Heart left ventricle (tissue), 16 donors: ENCODE data around the gene SKAP2. TPM values are rescaled to one million over a fixed set of nuclear protein-coding genes. Genes with fewer than 3 reads are reported as not detected.

ENCODE experiments used
- ATAC-seq, 4 donors: fragments of 200-7000 bp; cut with Tn5 transposase; one replicate each; pipeline ENCODE4 v1.9.1; 2020 to 2022; ENCODE audit warnings: moderate library complexity in 4 of 4, mild to moderate bottlenecking in 3 of 4, moderate number of reproducible peaks in 1 of 4
- DNase-seq, 5 donors: peaks; one replicate each; pipeline ENCODE4 v3.0.0-alpha.2; 2020
- H3K27ac ChIP-seq, 12 donors: fragments of 200-600 bp; sonication (generic) in 4 of 12; one replicate each; pipeline versions ENCODE4 v1.5.0 to v1.8.0; 2016 to 2022; ENCODE audit warnings: mild to moderate bottlenecking in 2 of 12
- H3K27me3 ChIP-seq, 9 donors: fragments of 200-600 bp; sonication (generic) in 2 of 9; one replicate each; pipeline versions ENCODE4 v1.5.1 to v1.8.0; 2016 to 2022; ENCODE audit warnings: mild to moderate bottlenecking in 3 of 9
- H3K36me3 ChIP-seq, 9 donors: fragments of 200-600 bp; sonication (generic) in 2 of 9; one replicate each; pipeline versions ENCODE4 v1.5.0 to v1.8.0; 2018 to 2022; ENCODE audit warnings: mild to moderate bottlenecking in 2 of 9
- H3K4me1 ChIP-seq, 12 donors: fragments of 200-600 bp; sonication (generic) in 4 of 12; one replicate each; pipeline versions ENCODE4 v1.5.0 to v1.8.0; 2016 to 2022; ENCODE audit warnings: mild to moderate bottlenecking in 3 of 12
- H3K4me3 ChIP-seq, 12 donors: fragments of 200-600 bp; sonication (generic) in 4 of 12; one replicate each; pipeline versions ENCODE4 v1.5.0 to v1.8.0; 2017 to 2022; ENCODE audit warnings: mild to moderate bottlenecking in 9 of 12, moderate library complexity in 4 of 12
- H3K9me3 ChIP-seq, 12 donors: fragments of 200-600 bp; sonication (generic) in 4 of 12; one replicate each; pipeline versions ENCODE4 v1.5.0 to v1.8.0; 2016 to 2022; ENCODE audit warnings: mild to moderate bottlenecking in 1 of 12
- POLR2A ChIP-seq, 2 donors: fragments of 450-650 bp; IDR thresholded peaks; one replicate each; pipeline ENCODE4 v1.6.1; 2017; ENCODE audit warnings: antibody characterized with exemption in 2 of 2, mild to moderate bottlenecking in 2 of 2, moderate library complexity in 2 of 2
- WGBS, 4 donors: extraction: QIAGEN DNeasy Blood & Tissue Kit in 2 of 4; methylation state at CpG; one replicate each; pipeline versions ENCODE4 v1.1.5 to v1.1.7; 2013 to 2018; 5-methylcytosine and 5-hydroxymethylcytosine counted together
- intact Hi-C, 10 donors: fragments of 100-400 bp; cut with DNase I; formaldehyde crosslinking; loops; one replicate each; pipeline versions ENCODE4 v1.11.1 to v1.14.2; 2022
- polyA plus RNA-seq, 2 donors: library from polyadenylated mRNA; stranded (reverse); fragments of 200-250 nt; gene quantifications; one replicate each; pipeline ENCODE4 v1.2.3, GENCODE V29; 2013
- total RNA-seq, 9 donors: library from RNA; depleted of rRNA in 2 of 9; stranded (reverse); fragments of >200 nt in 2 of 9; fragmentation: NEBNext Ultra II Directional in 3 of 9; extraction: Animal tissue kit (Norgen Biotek cat#: 25700) in 3 of 9; gene quantifications; one replicate each; pipeline versions ENCODE4 v1.1.0 to v1.2.4, GENCODE V29; 2016 to 2023
- TF ChIP-seq, protein P1 (sequence below), 12 donors: fragments of 200-600 bp; sonication (generic) in 4 of 12; IDR thresholded peaks; one replicate each; pipeline versions ENCODE4 v1.5.0 to v1.8.0; 2018 to 2022; ENCODE audit warnings: antibody characterized with exemption in 12 of 12, mild to moderate bottlenecking in 5 of 12
- donor health status: ischemic (EF 13 %, LVEDD 7.1; RV severe dilation, severe dysfunction).
- donor health status: healthy with polysubstance abuse.
- donor health status: DM: no; HTN: yes; CAD: no.
- donor health status: DM: no; HTN: no; CAD: no.
- donor health status: ischemic (EF 25% LVEDD 6.9; RV normal size, moderate dysfunction).
- donor health status: ischemic (EF 25% LVEDD 5.7; RV mildly dilated, moderate dysfunction).
- donor health status: healthy.
- donor health status: DM: yes; HTN: yes; CAD: no.
- donor health status: ischemic (EF 35%, LVEDD 5.7; RV mildly dilated, moderate dysfunction).
- donor health status: nonischemic (EF 11% LVEDD 7.7; RV severe dilation, severe dysfunction).
- donor health status: DM: yes; HTN: yes; CAD: no.
- donor health status: PGD.
- donor health status: ischemic (EF 29% LVEDD 5.4; RV normal size, mild dysfunction).
- donor health status: nonischemic (EF 23%, LVEDD 6.1; RV moderate dilation, normal function).

The SKAP2 gene
- total and polyA plus RNA-seq, 11 donors = 0.99 to 17.3 (median 3.6) TPM

DNA sequence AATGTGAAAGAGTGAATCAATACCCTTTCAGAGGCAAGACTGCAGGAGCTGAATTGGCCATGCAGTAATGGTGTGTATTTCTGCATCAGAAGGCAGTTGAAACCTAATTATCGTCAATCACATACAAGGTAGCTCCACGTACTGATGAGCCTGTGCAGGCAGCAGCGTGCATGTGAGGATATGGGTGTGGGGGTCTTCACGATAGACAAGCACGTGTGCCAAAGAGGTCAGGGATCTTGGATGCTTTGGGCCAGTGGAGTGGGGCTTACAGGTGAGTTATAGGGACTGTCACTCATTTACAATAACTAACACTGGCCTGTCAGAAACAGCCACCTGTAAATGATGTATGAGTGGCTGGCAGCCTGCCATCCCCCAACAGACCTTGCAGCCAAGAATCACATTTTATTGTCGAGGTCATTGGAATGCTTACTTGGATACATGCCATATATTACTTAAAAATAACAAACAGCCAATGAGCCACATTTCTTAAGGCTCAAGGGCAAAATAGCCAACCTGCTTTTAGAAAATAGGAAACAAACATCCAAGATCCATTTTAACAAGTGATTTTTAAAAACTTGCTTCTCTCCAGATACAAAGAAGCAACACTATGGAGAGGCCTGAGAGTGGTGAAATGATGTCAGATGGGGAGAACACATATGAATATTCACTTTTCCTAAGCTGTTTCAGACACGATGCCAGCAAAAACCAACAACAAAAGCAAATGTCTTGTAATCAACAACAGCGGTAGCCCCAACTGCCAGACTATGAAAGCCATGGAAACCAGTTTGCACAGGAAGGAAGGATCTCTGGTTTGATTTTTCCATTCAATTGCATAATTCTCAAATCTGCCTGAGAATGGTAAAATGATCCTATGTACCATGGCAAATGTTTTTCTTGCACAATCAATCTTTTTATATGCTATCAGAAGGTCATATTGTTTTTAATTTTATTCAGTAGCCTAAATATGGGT, 210.7 kb downstream of the SKAP2 start:
- TF ChIP-seq, protein P1, sequence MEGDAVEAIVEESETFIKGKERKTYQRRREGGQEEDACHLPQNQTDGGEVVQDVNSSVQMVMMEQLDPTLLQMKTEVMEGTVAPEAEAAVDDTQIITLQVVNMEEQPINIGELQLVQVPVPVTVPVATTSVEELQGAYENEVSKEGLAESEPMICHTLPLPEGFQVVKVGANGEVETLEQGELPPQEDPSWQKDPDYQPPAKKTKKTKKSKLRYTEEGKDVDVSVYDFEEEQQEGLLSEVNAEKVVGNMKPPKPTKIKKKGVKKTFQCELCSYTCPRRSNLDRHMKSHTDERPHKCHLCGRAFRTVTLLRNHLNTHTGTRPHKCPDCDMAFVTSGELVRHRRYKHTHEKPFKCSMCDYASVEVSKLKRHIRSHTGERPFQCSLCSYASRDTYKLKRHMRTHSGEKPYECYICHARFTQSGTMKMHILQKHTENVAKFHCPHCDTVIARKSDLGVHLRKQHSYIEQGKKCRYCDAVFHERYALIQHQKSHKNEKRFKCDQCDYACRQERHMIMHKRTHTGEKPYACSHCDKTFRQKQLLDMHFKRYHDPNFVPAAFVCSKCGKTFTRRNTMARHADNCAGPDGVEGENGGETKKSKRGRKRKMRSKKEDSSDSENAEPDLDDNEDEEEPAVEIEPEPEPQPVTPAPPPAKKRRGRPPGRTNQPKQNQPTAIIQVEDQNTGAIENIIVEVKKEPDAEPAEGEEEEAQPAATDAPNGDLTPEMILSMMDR (IDR thresholded peaks at IDR 0.05) = no peak
- TF ChIP-seq POLR2A (IDR thresholded peaks at IDR 0.05) = no peak
- H3K4me1 ChIP-seq = peaks cover 0 to 5% (median 0%) of the 10 kb centered on the region in 12 donors
- H3K36me3 ChIP-seq = no peaks in the 10 kb centered on the region
- no peaks in the 10 kb centered on the region for H3K9me3 ChIP-seq
- 45 to 54% (median 46%) methylated on average over 8 of the region's 8 CpGs for WGBS, 4 donors
- peaks cover 0 to 21% (median 2%) of the 10 kb centered on the region in 9 donors for H3K27me3 ChIP-seq
- DNase-seq = no peak
- no peak for ATAC-seq
- no peak overlapping the region for H3K27ac ChIP-seq
- intact Hi-C loops = no loop called here
- H3K4me3 ChIP-seq = no peak overlapping the region

DNA sequence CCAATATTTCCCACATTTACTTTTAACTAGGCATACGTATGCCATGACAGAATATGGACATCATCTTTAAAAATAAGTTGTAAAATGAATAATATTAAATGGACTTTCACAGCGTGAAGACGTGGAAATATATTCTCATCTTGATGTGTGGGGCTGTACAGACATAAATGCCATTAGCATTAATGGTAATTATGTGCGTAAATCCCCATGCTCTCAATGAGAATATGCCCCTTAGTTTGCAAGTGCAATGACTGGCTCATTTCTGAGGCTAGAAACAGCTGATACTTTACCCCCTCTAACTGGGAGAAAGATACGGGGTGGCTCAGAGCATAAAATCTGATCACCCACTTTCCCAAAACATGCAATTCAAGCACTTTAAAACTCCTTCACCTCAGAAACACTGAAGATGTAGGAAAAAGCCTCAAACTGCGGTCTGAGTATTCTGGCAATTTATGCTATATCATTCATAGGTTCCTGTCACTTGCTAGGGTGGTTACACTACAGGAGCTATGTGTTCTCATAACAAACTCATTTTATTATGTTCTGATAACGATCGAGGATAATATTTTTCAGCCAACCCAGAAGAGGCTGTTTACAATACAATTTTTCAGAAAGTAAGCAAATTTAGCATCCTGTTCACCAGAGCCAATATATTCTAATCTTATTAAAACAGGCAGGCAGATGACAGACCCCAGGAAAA, 211.8 kb downstream of the SKAP2 start:
- ATAC-seq (no peak), DNase-seq (no peak)
- intact Hi-C loops = no loop called here
- no peak overlapping the region for H3K4me3 ChIP-seq
- H3K36me3 ChIP-seq = no peaks in the 10 kb centered on the region
- H3K27me3 ChIP-seq = peaks cover 0 to 12% (median 0%) of the 10 kb centered on the region in 9 donors
- no peak overlapping the region for H3K27ac ChIP-seq
- peaks cover 0 to 5% (median 0%) of the 10 kb centered on the region in 12 donors for H3K4me1 ChIP-seq
- WGBS, 4 donors = 86 to 94% (median 93%) methylated on average over 8 of the region's 8 CpGs
- H3K9me3 ChIP-seq = no peaks in the 10 kb centered on the region
- TF ChIP-seq POLR2A (IDR thresholded peaks at IDR 0.05) = no peak
- TF ChIP-seq, protein P1 (IDR thresholded peaks at IDR 0.05) = no peak

DNA sequence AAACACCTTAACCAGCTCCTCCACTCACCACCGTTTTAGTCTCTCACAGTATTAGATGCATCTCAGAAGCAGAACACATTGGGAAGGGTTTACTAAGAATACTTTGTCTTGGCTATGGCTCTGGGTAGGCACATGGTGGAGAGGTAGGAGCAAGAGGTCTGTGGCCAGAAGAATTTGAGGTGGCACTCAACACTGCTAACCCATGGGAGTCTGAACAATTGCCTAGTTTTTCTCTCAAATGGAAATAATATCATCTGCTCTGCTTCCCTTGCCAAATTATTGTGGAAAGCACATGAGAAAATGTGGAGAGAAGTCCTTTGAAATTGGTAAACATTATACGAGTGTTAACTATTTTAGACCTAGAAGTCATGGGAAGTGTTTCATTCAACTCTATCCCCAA, 214.3 kb downstream of the SKAP2 start:
- H3K4me3 ChIP-seq = no peak overlapping the region
- H3K36me3 ChIP-seq = no peaks in the 10 kb centered on the region
- no peak for ATAC-seq
- H3K27ac ChIP-seq = no peak overlapping the region
- H3K4me1 ChIP-seq = peaks cover 0 to 5% (median 0%) of the 10 kb centered on the region in 12 donors
- DNase-seq = no peak
- intact Hi-C loops = no loop called here
- 81 to 87% (median 84%) methylated on average over 2 of the region's 2 CpGs for WGBS, 4 donors
- TF ChIP-seq, protein P1 (IDR thresholded peaks at IDR 0.05) = no peak
- TF ChIP-seq POLR2A (IDR thresholded peaks at IDR 0.05) = no peak
- peaks cover 0 to 2% (median 0%) of the 10 kb centered on the region in 9 donors for H3K27me3 ChIP-seq
- H3K9me3 ChIP-seq = no peaks in the 10 kb centered on the region

DNA sequence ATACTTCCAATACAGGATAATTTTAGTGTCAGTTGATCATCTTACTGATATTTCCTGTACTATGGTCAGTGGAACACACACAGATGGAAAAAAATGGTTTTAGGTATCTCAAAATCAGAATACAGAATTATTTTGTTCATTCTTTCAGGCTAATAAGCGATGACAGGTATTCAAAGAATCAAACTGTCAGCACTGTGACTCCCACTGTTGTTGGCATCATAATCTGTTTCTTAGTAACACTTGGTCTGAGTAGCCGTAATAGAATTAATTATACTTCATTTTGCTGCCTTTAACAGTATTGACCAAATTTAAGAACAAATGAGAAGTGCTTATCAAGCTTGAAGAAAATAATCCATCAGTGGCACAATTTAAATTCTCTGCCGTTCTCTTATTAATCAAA, 215.0 kb downstream of the SKAP2 start:
- no peak for ATAC-seq
- no peak for DNase-seq
- intact Hi-C loops = no loop called here
- no peaks in the 10 kb centered on the region for H3K9me3 ChIP-seq
- H3K27ac ChIP-seq = no peak overlapping the region
- peaks cover 0 to 5% (median 0%) of the 10 kb centered on the region in 12 donors for H3K4me1 ChIP-seq
- H3K36me3 ChIP-seq = no peaks in the 10 kb centered on the region
- WGBS, 4 donors = 82 to 91% (median 85%) methylated on average over 3 of the region's 3 CpGs
- TF ChIP-seq, protein P1 (IDR thresholded peaks at IDR 0.05) = no peak
- TF ChIP-seq POLR2A (IDR thresholded peaks at IDR 0.05) = no peak
- no peak overlapping the region for H3K4me3 ChIP-seq
- H3K27me3 ChIP-seq = no peaks in the 10 kb centered on the region
